ENCODE data around the gene WFS1.

- TF ChIP-seq CTCF (conservative IDR thresholded peaks at IDR 0.05), result no peak
- TF ChIP-seq EZH2 (IDR thresholded peaks at IDR 0.05; ENCODE audit: low read depth), result no peak
Observed at GRCh38 chr4:6235012-6235411, 34.6 kb upstream of the WFS1 start.
